ENCODE measurements around the gene ILKAP.

DNA sequence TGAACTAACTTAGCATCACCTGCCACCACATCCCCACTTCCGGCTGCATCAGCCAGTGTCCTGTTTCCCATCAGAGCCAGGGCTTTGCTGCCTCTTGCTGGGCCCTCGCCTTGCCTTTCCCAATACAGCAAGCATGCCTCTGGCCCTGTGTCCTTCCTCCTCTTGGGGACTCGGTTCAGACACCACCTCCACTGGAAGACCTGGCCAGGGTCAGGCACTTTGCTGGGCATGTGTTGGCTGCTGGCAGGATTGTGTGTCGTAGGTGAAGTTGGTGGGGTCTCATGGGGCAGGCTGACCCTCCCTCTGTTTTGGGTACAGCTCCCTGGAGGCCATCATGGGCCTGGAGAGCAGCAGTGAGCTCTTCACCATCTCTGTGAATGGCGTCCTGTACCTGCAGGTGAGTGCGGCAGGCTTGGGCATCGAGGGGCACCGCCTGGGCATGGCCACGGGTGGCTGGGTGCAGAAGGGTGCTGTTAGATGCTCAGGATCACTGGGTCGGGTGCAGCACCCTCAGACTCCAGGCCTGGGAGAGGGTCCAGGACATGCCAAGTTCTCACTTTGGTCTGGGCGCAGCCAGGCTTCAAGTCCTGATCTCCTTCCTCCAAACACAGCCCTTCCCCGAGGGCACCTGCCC is 38.1 kb downstream of the ILKAP start:
- TF ChIP-seq, protein P1, sequence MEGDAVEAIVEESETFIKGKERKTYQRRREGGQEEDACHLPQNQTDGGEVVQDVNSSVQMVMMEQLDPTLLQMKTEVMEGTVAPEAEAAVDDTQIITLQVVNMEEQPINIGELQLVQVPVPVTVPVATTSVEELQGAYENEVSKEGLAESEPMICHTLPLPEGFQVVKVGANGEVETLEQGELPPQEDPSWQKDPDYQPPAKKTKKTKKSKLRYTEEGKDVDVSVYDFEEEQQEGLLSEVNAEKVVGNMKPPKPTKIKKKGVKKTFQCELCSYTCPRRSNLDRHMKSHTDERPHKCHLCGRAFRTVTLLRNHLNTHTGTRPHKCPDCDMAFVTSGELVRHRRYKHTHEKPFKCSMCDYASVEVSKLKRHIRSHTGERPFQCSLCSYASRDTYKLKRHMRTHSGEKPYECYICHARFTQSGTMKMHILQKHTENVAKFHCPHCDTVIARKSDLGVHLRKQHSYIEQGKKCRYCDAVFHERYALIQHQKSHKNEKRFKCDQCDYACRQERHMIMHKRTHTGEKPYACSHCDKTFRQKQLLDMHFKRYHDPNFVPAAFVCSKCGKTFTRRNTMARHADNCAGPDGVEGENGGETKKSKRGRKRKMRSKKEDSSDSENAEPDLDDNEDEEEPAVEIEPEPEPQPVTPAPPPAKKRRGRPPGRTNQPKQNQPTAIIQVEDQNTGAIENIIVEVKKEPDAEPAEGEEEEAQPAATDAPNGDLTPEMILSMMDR (IDR thresholded peaks at IDR 0.05; ENCODE audit: insufficient read depth, low read length): no peak
- no peak for TF ChIP-seq POLR2AphosphoS5 (IDR thresholded peaks at IDR 0.05; ENCODE audit: low read depth)
